Islet precursor cell (in vitro differentiated cells): ENCODE measurements around the gene LMTK2.

Experiments used
- DNase-seq: peaks from one replicate; pipeline ENCODE4 v3.0.0-alpha.2; 2018

Gene LMTK2

DNA sequence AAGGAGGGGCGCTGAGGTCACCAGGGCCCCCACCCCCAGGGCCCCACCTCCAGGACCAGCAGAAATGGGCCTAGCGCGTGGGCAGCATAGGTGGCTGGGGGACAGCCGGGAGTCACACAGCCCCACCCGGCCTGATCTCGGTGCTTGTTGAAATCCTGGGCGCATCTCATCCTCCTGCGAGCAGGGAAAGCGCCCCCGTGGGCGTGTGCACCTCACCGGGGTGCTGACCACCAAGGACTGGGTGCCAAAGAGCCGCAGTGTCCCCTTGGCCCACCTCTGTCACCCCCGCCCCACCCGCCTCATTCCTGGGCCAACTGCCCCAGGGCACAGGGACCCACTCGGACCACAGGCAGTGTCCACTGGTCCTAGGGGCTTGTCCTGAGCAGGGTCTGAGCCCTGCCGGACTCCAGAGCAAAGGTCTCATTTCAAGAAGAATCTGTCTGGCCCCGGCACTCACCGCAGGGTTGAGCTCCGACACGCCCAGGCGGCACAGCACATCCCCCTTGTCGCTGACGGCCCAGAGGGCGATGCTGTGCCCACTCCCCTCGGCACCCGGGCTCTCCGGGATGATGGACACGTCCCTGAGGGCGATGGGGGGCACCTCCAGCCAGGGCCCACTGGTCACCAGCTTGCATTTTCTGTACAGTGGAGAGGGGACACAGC lies 116.0 kb downstream of the LMTK2 start:
- DNase-seq, result no peak

DNA sequence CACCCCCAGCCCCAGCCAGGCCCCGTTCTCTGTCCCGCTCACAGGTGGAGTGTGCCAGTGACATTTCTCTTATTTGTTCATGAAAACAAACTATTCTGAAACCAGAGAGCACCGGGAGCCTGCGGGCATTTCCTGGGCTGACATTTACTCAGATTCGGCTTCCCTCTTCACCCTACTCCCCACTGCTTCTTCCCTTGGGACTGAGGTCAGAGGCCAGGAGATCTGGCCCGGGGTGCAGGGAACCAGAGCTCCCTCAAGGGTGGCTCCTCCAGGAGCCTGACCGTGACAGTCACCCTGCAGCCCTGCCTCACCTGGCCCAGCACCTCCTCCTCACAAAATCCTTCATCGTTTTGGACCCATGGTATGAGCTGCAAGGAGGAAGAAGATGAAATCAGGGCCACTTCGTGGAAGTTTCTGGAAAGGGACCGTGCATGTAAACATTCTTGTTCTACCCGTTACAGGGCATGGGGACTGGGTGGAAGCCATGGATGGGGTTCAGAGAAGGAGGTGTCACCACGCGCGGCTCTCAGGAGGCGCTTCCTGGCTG lies 116.8 kb downstream of the LMTK2 start:
- DNase-seq, result no peak

DNA sequence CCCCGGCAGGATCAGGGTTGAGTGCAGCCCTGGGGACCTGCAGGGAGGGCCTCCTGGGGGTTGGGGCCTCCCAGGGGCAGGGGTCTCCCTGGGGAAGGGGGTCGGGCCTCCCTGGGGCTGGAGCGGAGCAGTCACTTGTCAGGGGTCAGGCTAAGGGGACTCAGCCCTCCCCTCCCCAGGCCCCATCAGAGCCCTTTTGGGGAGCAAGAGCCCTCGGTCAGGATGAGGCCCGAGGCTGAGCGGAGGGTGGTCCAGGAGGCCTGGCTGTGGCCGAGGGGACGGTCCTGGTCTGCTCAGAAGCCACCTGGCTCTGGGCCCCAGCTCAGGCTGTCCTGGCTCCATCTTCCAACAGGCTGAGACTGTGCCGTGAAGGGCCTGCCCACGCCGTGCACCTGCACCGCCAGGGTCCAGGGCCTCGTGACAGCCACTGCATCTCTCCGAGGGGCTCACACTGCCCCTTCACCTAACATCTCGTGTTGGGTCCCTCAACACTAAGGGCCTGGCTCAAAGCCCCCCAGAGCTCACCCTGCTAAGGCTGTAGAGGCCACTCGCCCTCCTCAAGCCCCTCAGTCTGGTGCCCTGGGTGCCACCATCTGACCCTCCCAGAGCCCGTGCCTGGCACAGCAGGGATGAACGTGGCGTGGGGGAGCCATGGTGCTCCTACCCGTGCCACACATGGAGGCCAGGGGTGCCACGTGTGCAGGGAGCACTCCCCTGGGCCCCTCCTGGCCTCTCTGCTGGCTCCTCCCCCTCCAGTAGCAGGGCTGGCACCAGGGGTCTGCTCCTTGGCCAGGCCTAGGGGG lies 117.4 kb downstream of the LMTK2 start:
- DNase-seq, result no peak

DNA sequence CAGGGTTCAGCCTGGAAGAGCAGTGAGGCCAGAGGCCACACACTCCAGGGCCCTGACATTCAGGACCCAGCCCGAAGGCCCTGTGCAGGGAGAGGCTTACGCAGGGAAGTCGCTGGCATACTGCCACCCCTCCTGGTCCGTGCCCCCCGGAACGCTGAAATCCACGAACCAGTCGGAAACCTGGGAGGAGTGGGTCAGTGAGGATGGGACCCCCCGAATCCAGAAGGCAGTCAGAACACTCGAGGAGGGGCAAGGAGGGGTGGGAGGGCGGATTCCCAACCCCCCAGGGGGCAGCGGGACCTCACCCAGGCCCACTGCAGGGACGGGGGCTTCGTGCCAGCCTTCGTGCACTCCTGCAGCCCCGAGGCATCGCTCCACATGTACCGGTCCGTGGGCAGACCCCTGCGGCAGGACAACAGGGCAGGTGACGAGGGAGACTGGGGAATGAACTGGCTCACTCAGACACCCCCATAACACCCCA lies 118.1 kb downstream of the LMTK2 start:
- no peak for DNase-seq

DNA sequence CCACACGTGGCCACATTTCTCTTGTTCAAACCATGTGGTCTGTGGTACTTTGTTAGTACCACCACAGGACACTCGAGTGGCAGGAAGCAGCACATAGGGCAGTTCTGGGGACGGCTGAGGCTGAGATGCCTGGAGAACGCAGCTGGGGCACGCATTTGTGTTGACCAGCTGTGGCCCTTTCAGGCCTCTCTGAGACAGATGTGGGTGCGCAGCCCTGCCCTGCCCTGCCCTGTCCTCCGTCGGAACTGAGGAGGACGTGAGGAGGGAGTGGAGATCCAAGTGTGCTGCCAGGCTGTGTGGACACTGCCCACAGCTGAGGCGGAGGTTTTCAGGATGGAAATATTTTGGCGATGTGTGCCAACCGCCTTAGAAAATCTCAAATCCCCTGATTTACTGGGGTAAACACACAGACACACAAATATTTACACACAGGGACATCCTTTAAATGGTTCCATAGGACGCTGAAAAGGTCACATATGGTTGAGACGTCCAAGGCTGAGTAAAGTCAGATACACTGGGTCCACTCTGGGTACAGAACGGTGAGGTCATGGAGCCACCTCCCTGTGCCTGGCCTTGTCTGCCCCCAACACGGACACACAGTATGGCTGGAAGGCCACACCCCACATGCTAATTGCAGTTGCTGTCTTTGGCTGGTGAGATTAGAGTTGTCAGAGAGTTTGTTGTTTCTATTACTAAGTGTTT lies 119.4 kb downstream of the LMTK2 start:
- no peak for DNase-seq

DNA sequence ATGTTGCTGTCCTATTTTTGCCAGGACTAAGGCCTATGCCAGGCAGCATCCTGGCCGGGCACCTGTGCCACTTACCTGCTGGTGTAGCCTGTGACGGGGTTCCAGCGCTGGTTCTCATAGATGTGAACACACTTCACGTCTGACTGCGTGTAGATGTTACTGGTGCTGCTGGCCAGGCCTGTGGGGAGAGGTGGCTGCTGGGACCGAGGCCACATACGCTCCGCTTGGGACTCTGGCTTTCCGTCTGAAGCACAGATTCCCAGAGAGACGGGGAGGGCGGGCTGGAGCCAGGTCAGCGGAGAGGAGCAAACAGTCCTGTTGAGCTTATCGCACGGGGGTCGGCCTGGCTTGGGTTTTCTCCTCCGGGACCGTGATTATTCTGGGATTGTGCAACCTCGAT lies 121.3 kb downstream of the LMTK2 start:
- no peak for DNase-seq

DNA sequence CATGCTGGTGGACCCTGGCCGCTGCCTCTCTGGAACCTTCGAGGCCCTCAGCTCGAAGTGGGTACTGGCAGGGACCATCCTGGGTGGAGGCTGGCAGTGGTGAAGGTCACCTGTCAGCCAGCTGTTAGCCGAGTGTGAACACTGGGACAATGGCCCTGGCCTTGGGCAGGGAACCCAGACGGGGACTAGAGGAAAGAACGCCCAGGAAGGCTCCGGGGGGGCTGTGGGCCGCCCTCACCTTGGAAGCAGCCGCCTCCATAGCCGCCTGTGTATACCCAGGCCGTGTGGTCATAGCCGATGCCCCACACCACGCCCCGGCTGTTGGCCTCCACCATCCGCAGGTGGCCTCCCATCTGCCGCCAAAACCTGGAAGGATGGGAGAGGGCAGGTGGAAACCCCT lies 122.1 kb downstream of the LMTK2 start:
- DNase-seq, result no peak

DNA sequence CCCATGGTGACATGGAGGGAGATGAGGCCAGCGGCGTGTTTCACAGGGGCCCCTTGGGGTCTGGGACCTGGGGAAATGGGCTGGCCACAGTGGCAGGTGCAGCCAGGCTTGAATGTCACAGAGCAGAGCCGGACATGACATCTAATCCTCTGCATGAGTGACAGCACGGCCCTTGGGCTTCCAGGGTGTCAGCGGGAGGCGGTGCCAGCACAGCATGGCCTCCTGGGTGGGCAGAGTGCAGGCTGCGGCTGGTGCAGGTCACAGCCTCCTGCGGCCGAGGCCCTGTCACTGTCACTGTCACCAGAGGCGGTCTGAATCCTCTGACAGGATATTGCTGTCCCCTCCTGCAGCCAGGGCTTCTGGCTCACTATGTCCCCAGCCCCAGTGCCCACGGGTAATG lies 122.8 kb downstream of the LMTK2 start:
- no peak for DNase-seq

DNA sequence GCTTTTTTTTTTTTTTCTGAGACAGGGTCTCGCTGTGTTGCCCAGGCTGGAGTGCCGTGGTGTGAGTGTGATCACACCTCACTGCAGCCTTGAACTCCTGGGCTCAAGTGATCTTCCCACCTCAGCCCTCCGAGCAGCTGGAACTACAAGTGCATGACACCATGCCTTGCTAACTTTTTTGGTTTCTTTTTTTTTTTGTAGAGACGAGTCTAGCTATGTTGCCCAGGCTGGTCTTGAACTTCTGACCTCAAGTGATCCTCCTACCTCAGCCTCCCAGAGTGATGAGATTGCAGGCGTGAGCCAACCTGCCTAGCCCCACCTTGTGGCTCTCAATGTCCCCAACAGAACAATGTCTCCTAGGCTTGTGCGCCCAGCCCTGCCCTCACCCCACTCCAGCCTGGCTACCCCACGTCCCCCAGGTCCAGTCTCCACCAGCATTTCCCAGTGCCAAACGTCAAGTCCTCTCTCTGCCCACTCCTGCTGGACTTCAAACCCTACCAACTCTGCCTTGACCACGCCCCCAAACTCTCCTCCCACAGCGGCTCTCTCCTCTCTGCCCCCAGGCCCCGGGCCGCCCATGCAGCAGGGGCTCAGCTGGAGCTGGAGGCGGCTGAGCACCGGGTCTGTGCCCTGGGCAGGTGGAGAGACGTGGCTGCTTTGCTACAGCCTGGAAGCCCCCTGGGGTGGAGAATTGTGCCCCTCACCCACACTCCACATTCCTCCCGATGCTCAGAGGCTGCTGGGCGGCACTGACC lies 123.5 kb downstream of the LMTK2 start:
- DNase-seq, result no peak

DNA sequence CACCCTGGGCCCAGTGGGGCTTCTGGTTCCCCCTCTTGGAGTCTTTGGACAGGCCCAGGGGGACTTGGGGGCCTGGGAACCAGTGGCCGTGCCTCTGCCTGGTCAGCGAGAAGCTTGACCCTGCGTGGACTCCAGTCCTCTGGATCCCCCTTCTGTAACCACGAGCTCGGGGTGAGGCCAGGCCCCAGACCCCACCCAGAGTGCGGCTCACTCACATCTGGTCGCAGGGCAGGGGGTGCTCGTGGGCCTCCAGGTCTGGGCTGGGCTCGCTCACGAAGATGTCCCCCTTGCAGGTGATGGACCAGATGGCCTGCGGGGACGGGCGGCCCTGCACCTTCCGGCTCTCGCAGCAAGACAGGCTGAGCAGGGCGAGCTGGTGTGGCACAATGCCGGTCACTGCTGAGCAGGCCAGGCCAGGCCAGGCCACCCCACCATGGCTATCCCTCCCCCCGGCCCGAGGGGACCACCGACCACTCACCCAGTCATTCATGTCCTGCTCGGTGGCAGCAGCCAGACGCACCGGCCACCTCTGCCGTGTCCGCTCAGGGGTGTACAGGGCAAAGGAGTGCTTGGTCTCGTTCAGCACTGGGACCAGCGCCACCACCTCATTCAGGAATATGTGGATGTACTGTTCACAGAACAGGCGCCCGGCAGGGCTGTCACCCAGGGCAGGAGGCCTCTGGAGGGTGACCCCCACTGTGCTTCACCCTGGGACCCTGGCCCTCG lies 124.2 kb downstream of the LMTK2 start:
- DNase-seq, result no peak

DNA sequence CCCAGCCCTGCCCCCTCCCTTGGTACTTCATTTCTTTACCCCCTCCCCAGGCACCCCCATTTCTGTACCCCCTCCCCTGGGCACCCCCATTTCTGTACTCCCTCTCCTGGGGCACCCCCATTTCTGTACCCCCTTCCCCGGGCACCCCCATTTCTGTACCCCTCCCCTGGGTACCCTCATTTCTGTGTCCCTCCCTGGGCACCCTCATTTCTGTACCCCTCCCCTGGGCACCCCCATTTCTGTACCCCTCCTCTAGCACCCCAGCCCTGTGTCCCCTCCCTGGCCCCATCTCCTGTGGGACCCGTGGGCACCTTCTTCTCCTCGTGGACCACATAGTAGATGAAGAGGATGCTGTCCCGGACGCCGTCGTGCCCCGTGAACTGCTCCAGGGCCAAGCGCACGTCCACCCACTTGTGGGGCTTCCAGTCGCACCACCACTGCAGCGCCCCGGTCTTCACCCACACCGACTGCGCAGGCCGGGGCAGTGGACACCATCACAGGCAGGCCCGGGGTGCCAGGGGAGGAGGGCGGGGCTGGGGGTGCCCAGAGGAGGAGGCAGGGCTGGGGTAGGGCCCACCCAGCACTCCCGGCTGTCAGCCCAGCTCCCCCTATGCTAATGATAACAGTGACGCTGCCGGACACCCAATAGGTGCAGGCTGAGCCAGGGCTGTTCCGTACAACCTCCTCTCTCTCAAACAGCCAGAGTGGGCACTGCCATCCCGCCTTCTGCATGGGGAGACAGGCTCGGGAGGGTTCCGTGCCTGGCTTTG lies 125.0 kb downstream of the LMTK2 start:
- no peak for DNase-seq

DNA sequence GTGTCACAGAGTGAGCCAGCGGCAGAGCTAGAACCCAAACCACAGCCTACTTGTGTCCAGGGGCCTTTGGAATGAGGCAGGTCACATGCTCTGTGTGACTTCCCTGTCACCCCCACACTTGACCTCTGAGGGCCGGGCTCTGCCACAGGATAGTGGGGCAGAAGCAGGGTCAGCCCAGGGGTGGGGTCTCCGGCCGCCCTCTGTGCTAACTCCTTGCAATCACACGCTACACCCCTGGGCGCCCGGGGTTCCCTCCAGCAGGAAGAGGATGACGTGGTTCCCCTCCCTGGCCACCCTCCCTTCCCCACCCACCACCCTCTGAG lies 125.6 kb downstream of the LMTK2 start:
- DNase-seq, result no peak

DNA sequence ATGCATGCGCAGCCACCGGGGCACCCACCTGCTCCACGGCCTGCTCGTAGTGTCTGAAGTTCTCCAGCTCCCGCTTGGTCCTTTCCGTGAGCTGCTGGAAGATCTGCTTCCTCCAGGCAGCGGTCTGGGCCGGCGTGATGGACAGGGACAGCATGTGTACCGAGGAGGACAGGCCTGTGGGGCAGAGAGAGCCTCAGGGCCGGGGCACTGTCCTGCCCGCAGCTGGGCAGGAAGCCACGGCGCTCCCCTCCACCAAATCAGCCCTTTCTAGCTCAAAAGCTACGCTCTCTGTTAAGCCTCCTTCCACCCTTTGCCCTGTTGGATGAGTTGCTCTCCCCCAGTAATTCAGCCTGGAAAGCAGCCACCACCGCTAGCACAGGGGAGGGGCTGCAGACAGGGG lies 126.1 kb downstream of the LMTK2 start:
- no peak for DNase-seq

DNA sequence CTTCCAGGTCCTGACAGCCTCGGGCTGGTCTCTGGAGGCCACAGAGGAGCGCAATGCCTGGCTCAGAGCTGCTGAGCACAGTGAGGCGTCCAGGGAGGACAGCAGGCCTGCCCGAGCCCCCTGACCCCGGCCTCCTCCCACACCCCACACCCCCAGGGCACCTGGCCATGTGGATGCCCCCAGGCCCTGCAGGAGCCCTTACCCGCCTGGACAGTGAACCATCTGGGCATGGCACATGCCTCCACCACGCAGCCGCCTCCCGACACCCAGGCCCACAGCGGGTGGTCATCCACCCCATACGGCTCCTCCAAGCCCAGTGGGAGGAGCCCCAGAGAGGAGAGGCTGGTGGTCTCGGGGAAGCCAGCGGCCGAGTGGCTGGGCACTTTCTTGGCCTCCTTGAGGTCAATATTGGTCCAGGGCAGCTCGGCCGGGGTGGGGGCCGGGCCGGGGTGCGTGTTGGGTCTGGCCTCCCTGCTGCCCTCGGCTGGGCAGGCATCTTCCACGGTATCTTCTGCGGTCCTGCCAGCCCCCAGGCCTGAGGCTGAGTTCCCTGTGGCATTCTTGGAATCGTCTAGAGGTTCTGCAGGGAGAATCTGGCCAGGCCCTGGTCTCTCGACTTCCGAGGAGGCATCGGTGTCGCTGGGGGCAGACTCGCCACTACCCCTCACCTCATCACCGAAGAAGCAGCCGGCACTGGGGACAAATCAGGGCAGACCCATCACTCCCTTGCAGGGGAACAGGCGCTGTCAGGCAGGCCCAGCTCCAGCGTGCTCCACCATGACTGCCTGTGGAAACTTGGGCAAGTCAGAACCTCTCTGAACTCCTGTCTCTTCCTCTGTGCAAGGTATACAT lies 126.8 kb downstream of the LMTK2 start:
- DNase-seq, result no peak

DNA sequence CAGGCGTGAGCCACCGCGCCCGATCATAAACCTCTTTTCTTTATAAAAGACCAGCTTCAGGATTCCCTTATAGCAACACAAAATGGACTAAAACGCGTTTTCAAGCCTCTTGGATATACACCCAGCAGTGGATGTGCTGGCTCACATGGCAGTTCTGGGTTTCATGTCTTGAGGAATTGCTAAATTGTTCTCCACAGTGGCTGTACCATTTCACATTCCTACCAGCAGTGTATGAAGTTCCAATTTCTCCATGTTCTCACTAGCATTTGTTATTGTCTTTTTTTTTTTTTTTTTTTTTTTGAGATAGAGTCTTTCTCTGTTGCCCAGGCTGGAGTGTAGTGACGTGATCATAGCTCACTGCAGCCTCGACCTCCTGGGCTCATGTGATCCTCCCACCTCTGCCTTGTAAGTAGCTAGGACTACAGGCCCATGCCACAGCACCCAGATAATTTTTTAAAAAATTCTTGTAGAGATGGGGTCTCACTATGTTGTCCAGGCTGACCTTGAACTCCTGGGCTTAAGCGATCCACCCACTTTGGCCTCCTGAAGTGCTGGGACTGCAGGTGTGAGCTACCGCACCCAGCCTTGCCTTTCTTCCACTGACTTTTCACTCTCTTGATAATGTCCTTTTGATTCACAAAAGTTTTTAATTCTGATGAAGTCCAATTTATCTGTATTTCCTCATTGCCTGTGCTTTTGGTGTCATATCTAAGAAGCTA lies 127.9 kb downstream of the LMTK2 start:
- DNase-seq, result no peak

DNA sequence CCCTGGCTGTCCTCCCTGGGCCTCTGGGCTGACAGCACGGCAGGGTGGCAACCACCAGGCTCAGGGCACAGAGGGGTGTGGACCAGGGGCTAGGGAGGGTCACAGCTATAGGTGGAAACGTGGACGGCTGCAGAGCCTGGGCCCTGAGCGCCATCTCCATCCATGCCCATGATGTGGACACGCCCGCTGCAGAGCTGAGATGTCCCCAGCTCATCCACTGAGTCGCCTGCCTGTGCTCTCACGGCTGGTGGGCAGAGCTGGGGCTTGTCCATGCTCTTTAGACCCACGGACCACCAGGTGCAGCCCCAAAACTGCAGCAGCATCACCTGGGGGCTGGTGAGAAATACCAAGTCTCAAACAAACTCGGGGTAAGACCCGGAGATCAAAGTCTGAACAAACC lies 129.2 kb downstream of the LMTK2 start:
- no peak for DNase-seq

DNA sequence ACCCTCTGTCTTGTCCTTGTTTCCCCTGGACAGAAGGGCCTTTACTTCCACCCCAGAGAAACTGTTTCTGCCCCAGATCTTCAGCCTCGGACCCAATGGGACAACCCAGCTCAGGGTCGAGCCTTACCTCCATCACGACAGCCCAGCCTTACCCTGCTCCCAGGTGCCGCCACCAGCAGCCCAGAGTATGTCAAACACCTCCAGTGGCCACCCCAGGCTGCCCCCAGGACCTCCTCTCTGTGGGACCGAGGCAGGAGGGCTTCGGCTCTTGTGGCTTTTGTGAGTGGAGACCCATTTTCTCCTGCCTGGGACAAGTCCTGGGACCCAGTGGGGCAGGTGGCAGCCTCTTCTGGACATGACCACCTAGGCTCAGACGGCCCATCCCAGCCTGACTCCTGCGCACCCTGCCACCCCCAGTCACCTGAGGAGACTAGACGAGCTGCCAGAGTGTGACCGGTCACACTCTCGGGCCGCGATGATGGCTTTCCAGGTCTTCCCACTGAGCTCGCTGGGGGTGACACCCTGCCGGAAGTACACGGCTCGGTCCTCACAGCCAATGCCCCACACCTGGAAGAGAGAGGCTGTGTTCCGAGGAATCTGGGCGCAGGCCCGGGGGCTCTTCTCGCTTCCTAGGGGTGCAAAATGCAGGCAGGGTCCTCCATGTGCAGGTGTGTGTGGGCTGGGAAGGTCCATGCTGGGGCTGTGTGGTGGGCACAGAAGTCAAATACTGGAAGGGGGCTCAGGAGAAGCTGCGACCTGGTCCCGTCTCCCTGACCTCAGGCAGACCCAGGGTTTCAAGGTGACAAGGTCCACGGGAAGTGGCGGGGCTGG lies 129.9 kb downstream of the LMTK2 start:
- DNase-seq, result no peak

DNA sequence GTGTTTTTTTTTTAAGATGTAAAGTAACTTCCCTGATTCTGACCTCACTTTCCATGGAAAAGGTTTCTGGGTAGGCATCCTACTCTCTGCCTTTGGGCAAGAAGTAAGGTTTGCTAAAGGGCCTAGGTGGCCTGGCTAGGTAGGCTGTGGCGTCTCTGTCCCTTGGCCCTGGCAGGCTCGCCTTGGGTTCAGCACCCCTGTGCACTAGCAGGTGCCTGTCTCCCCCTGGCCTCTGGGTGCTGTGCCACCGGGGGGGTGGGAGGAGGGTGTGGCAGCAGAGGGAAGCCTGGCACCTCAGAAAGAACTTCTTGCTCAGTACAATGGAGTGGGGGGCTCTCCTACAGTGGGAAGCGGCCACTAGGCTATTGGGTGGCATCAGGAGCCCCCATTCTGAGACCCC lies 131.4 kb downstream of the LMTK2 start:
- DNase-seq, result no peak

DNA sequence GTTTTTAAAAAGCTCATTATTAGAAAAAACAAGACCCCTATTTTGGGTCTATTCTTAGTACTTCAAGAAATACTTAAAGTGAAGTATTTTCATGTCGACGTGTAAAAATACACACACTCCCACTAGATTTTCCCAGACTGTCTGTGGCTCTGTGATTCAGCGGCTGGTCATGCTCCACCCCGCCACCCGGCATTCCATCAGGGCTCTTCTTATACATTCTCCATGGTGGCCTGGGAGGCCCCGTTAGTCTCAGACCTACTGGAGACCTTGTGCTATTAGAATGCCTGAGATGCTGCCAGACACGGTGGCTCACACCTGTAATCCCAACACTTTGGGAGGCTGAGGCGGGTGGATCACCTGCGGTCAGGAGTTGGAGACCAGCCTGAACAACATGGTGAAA lies 132.3 kb downstream of the LMTK2 start:
- peak; percentile 81 for DNase-seq
